Caco-2 (cell line): ENCODE data around the gene CRACR2A. TPM values are rescaled to one million over a fixed set of nuclear protein-coding genes. Genes with fewer than 3 reads are reported as not detected.

Experiments
- BruUV-seq: library from RNA; stranded (reverse); fragments of 400-500 nt; replicated peaks from 2 replicates; lab custom pipeline; 2021; lab: Mats Ljungman, UMichigan
- CTCF ChIA-PET: fragments of 300-600 bp; sonication (Branson Sonifier 250); formaldehyde crosslinking; loops from one replicate; lab custom pipeline; 2022; ENCODE audit warnings: antibody characterized with exemption; lab: Charles Lee
- POLR2A ChIA-PET: fragments of 300-600 bp; sonication (Branson Sonifier 250); formaldehyde crosslinking; loops from one replicate; lab custom pipeline; 2022; ENCODE audit warnings: antibody characterized with exemption; lab: Charles Lee
- DNase-seq, 2 experiments: peaks; one replicate each; pipeline versions ENCODE4 v3.0.0 to v3.0.0-alpha.2; 2020 to 2022
- H3K27me3 ChIP-seq: replicated peaks from 2 replicates; pipeline ENCODE4 v1.6.0; 2011; ENCODE audit warnings: low read length; ENCODE audit not compliant: control insufficient read depth, insufficient read depth
- H3K36me3 ChIP-seq: 2 replicates; pipeline ENCODE4 v1.5.1; 2011; ENCODE audit warnings: low read length; ENCODE audit not compliant: control insufficient read depth, insufficient read depth
- H3K4me1 ChIP-seq: fragments of 250-450 bp; sonication (Bioruptor Pico); 2 replicates; pipeline ENCODE4 v1.5.1; 2020; ENCODE audit warnings: mild to moderate bottlenecking
- H3K4me3 ChIP-seq: 2 replicates; pipeline ENCODE4 v1.5.1; 2011; ENCODE audit warnings: low read depth, mild to moderate bottlenecking, control low read depth, low read length
- H3K9me3 ChIP-seq: fragments of 250-450 bp; sonication (Bioruptor Pico); 2 replicates; pipeline ENCODE4 v1.5.1; 2020; ENCODE audit warnings: mild to moderate bottlenecking, moderate library complexity
- H3K27ac Mint-ChIP-seq: one replicate; pipeline ENCODE4 v1.8.0; 2022; ENCODE audit warnings: mixed read lengths; ENCODE audit not compliant: unreplicated experiment
- H3K27me3 Mint-ChIP-seq: one replicate; pipeline ENCODE4 v1.8.0; 2022; ENCODE audit warnings: mixed read lengths; ENCODE audit not compliant: insufficient read depth, unreplicated experiment
- H3K36me3 Mint-ChIP-seq: one replicate; pipeline ENCODE4 v1.8.0; 2022; ENCODE audit warnings: mild to moderate bottlenecking, mixed read lengths; ENCODE audit not compliant: insufficient read depth, unreplicated experiment
- H3K4me1 Mint-ChIP-seq: one replicate; pipeline ENCODE4 v1.8.0; 2022; ENCODE audit warnings: low read depth, mixed read lengths; ENCODE audit not compliant: unreplicated experiment
- H3K4me3 Mint-ChIP-seq: one replicate; pipeline ENCODE4 v1.8.0; 2022; ENCODE audit warnings: mild to moderate bottlenecking, moderate library complexity, mixed read lengths; ENCODE audit not compliant: unreplicated experiment
- H3K9me3 Mint-ChIP-seq: one replicate; pipeline ENCODE4 v1.8.0; 2022; ENCODE audit warnings: mixed read lengths; ENCODE audit not compliant: unreplicated experiment
- intact Hi-C: fragments of 100-400 bp; cut with micrococcal nuclease; formaldehyde crosslinking; loops from one replicate; pipeline ENCODE4 v1.10.0; 2022; ENCODE audit not compliant: unreplicated experiment
- total RNA-seq: library from RNA; stranded (reverse); gene quantifications from 2 replicates; pipeline ENCODE4 v1.2.3, GENCODE V29; 2022
- TF ChIP-seq, protein P1 (sequence below), 2 experiments: fragments of 200-600 bp in 1 of 2; IDR thresholded peaks; 1 replicate in 1 of 2; 2 replicates in 1 of 2; pipeline versions ENCODE4 v1.5.1 to v1.8.0; 2011 to 2022; ENCODE audit warnings: antibody characterized with exemption in 1 of 2, control low read depth in 1 of 2, inconsistent platforms in 1 of 2, low read depth in 1 of 2, low read length in 1 of 2, mild to moderate bottlenecking in 1 of 2, moderate library complexity in 1 of 2; ENCODE audit not compliant: insufficient read depth in 1 of 2, severe bottlenecking in 1 of 2, unreplicated experiment in 1 of 2

CRACR2A gene
- total RNA-seq, 1 experiment from 2014 or later, result 16.5 TPM

DNA sequence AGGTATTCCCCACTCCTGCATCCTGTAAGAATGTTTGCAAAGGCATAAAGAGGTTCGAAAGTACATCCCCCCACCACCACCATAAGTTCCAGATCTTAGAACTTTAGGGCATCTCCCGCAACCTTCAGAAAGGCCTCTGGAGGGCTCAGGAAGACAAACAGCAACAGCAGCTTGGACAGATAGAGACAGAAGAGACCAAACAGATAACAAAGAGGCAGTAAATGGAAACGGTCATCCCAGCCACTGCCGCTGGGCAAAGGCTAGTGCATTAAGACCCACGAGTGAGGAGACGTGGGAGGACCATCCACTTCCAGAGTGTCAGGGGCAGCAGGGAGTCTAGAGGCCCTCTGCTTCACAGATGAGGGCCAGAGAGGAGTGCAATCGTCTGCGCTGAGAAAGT, 124.3 kb downstream of the CRACR2A start:
- no peak for DNase-seq
- no TSS peak for BruUV-seq
- CTCF ChIA-PET, result no interaction called here
- Mint-ChIP-seq H3K27me3 (no peaks in the 10 kb centered on the region), H3K36me3 (no peaks in the 10 kb centered on the region), H3K27ac (no peak overlapping the region), H3K9me3 (no peaks in the 10 kb centered on the region), H3K4me1 (no peaks in the 10 kb centered on the region), H3K4me3 (no peak overlapping the region)
- Histone ChIP-seq H3K9me3 (no peaks in the 10 kb centered on the region), H3K27me3 (no peaks in the 10 kb centered on the region), H3K36me3 (peaks cover 1% of the 10 kb centered on the region; the same call in 1 of the 2 replicates), H3K4me3 (no peak overlapping the region), H3K4me1 (no peaks in the 10 kb centered on the region)
- POLR2A ChIA-PET, result no interaction called here
- intact Hi-C loops, result no loop called here
- TF ChIP-seq, protein P1, sequence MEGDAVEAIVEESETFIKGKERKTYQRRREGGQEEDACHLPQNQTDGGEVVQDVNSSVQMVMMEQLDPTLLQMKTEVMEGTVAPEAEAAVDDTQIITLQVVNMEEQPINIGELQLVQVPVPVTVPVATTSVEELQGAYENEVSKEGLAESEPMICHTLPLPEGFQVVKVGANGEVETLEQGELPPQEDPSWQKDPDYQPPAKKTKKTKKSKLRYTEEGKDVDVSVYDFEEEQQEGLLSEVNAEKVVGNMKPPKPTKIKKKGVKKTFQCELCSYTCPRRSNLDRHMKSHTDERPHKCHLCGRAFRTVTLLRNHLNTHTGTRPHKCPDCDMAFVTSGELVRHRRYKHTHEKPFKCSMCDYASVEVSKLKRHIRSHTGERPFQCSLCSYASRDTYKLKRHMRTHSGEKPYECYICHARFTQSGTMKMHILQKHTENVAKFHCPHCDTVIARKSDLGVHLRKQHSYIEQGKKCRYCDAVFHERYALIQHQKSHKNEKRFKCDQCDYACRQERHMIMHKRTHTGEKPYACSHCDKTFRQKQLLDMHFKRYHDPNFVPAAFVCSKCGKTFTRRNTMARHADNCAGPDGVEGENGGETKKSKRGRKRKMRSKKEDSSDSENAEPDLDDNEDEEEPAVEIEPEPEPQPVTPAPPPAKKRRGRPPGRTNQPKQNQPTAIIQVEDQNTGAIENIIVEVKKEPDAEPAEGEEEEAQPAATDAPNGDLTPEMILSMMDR (IDR thresholded peaks at IDR 0.05; ENCODE audit: insufficient read depth in 1 of 2, low read depth in 1 of 2, low read length in 1 of 2, severe bottlenecking in 1 of 2, unreplicated experiment in 1 of 2), result peak in 1 of 2 experiments; percentile 7

DNA sequence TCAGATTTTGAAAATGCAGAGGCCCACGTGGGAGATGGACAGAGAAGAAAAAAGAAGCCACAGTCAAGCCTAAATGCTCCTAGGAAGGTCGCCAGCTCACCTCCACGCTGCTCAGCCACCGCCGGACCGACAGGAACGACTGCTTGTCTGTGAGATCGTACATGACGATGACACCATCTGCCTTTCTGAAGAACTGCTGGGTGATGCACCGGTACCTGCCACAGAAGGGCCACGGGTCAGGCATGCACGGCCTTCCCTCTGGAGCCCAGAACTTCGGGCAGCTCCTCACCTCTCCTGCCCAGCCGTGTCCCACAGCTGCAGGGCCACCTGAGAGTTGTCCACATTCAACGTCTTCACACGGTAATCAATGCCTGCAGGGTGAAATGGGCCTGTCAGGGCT, 125.6 kb downstream of the CRACR2A start:
- H3K27me3 Mint-ChIP-seq, result no peaks in the 10 kb centered on the region
- intact Hi-C loops, result no loop called here
- H3K4me1 ChIP-seq, result no peaks in the 10 kb centered on the region
- no peaks in the 10 kb centered on the region for H3K9me3 Mint-ChIP-seq
- TF ChIP-seq, protein P1 (IDR thresholded peaks at IDR 0.05; ENCODE audit: insufficient read depth in 1 of 2, low read depth in 1 of 2, low read length in 1 of 2, severe bottlenecking in 1 of 2, unreplicated experiment in 1 of 2), result no peak
- no TSS peak for BruUV-seq
- H3K4me3 ChIP-seq, result no peak overlapping the region
- H3K36me3 Mint-ChIP-seq, result no peaks in the 10 kb centered on the region
- H3K27me3 ChIP-seq, result no peaks in the 10 kb centered on the region
- CTCF ChIA-PET, result interaction anchor here (1.3 kb wide), 1 partner anchor 327 kb away, joined by 4 read pairs; no protein-coding TSS in a partner anchor
- POLR2A ChIA-PET, result no interaction called here
- peaks cover 1% of the 10 kb centered on the region; the same call in 1 of the 2 replicates for H3K36me3 ChIP-seq
- H3K9me3 ChIP-seq, result no peaks in the 10 kb centered on the region
- no peak overlapping the region for H3K27ac Mint-ChIP-seq
- H3K4me3 Mint-ChIP-seq, result no peak overlapping the region
- no peak for DNase-seq
- no peaks in the 10 kb centered on the region for H3K4me1 Mint-ChIP-seq

DNA sequence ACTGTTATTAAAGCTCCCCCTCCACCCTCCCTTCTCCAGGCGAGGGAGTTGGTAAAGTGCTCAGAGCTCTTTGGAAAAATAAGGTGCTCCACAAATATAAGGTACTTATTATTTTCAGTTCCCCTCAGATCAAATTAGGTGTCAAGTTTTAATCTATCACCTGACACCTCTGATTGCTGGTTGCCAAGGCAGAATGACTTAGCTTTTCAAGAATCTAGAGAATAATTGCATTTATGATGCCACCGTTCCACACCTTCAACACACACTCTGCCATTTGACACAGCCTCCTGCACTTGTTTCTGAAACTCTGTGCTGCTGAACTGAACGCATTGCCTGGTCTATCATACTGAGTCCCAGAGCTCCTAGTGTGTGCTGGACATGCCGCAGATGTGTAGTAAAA, 128.6 kb downstream of the CRACR2A start:
- Histone ChIP-seq H3K36me3 (no peaks in the 10 kb centered on the region), H3K4me3 (no peak overlapping the region), H3K4me1 (no peaks in the 10 kb centered on the region), H3K27me3 (no peaks in the 10 kb centered on the region), H3K9me3 (no peaks in the 10 kb centered on the region)
- BruUV-seq, result no TSS peak
- no peak for DNase-seq
- no peaks in the 10 kb centered on the region for H3K36me3 Mint-ChIP-seq
- H3K27me3 Mint-ChIP-seq, result no peaks in the 10 kb centered on the region
- no peak overlapping the region for H3K27ac Mint-ChIP-seq
- TF ChIP-seq, protein P1 (IDR thresholded peaks at IDR 0.05; ENCODE audit: insufficient read depth in 1 of 2, low read depth in 1 of 2, low read length in 1 of 2, severe bottlenecking in 1 of 2, unreplicated experiment in 1 of 2), result no peak
- ChIA-PET POLR2A (no interaction called here), CTCF (no interaction called here)
- no peaks in the 10 kb centered on the region for H3K9me3 Mint-ChIP-seq
- H3K4me3 Mint-ChIP-seq, result no peak overlapping the region
- intact Hi-C loops, result no loop called here
- no peaks in the 10 kb centered on the region for H3K4me1 Mint-ChIP-seq
